Stimulated activated CD4-positive, alpha-beta T cell treated with anti-CD3 and anti-CD28 coated beads, Interleukin-1b, Interleukin-23, amount 100 ng/mL, for 24 hours (primary cell): ENCODE measurements around the gene NCOA1.
"Not testable (repeated sequence)": the region's sequence is repeated elsewhere in the genome, so short reads cannot be mapped to it uniquely, and the experiment has no call there.

Source experiments
- DNase-seq, 4 experiments: peaks; one replicate each; pipeline ENCODE4 v3.0.0-alpha.2; 2020; ENCODE audit warnings: low read depth in 4 of 4, low spot score in 1 of 4

NCOA1 gene

DNA sequence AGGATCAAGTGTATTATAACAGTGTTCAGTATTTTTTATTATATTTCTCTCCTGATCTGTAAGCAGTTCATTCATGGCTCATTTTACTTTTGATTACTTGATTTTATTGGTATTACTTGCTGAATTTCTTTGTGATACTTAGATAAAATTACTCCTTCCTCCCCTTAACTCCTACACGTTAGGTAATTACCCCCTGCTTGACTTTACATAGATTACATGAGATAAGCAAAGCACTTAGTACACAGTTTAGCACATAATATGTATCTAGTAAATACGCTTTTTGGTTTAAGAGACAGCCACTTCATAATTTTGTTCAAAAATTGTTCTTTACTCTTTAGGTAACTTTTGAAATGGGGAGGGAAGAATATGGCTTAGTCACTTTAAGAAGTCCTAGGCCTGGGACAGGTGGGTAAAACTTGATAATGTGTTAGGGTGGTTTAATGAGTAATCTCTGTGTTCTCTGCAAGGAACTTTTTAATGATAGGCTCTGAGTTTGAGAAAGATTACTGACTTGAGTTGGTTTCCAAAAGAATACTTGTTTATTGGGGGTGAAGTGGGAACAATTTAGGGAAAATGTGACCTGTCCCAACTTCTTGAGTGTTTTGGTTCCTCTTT lies 80.9 kb downstream of the NCOA1 start:
- DNase-seq, result no peak

DNA sequence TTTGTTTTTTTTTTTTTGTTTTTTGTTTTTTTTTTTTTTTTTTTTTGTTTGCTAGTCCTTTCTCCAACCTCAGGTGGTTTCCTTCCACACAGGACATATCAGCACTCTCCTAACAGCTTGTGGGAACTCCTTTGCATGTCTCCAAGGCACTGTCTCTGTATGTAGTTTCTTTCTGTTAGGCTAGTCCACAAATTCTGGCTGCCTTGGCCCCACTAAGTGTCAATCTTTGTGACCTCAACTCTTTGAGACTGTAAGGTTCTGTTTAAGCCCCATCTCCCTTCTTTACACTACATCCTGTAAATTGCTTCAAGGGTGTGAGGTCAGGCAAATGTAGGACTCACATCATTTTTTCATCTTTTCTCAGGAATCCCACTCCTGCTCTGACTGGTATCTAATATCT lies 85.1 kb downstream of the NCOA1 start:
- no peak for DNase-seq

DNA sequence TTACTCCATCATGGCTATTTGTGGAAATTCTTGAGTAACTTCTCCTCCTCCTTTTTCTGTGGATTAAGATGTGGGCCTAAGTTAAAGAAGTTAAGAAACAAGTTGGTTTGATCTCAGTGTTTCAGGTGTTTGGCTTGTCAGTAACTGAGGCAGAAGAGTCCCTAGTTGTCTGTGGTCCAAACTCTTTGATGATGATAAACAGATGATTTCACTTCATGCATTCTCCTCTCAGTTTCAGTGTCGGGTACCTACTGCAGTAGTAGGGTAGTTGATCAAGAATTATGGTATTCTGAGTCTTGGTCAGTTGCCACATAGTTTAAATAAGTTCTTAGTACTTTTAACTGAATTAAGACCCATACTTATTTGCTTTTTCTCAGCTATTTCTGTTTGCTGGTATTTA lies 85.6 kb downstream of the NCOA1 start:
- no peak for DNase-seq

DNA sequence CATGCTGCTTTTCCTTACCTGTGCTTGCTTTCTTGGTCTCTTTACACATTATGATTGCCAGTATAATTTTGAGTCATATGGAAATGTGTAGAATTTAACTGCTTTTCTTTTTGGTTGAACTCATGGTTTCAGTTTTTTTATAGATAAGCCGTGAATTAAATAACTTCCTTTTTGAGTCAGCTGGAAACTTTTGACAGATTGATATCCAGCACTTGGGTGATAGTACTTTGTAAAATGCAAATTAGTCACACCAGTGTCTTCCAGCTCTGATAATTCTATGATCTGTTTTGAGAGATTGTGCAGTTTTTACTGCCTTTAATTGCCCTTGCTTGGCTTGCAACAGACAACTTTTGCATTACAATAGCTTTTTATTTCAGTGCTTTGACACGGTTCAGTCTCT lies 86.4 kb downstream of the NCOA1 start:
- DNase-seq, result no peak

DNA sequence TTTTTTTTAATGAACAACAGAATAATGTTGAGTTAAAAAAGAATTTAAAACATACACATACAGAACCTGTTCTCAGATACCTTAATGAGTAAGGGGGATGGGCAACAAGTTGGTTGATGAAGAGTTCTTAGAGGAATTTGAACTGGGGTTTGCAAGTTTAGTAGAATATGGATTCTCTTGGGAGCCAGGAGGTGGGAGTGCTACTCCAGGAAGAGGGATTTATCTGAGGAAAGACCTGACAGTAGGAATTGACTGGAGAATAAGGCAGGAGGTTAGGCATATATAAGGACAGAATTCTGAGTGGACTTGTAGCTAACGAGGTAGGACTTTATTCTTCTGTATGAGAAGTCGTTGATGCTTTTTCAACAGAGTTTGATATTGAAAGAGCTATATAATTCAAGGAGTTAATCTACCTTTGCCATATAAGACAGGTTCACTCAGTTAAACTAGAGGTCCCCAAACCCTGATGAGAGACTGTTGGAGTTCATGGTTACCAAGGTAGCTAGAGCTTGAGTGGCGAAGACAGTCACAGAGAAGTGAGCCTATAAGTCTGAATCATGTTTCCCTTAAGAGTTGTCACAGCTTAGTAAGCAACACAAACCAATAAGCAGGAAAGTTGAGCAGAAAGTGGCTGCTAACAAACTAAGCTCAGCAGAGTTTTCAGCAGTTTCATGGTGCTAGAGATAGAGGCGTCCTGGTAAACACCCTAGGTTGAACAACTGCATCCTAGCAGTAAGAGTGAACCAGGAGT lies 88.2 kb downstream of the NCOA1 start:
- no peak for DNase-seq

DNA sequence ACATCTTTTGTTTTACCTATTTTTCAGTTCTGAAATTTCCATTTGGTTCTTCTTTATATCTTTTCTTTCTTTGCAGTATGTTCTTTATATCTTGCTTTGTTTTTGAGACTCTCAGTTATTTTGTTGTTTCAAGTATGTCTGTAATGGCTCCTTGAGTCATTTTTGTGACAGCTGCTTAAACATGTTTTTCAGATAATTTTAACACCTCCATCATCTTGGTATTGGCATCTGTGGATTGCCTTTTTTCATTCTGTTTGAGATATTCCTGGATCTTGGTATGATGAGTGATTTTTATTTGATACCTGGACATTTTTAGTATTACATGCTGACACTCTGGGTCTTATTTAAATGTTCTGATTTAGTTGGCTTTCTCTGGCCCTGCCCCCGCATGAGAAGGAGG lies 89.5 kb downstream of the NCOA1 start:
- DNase-seq, result no peak

DNA sequence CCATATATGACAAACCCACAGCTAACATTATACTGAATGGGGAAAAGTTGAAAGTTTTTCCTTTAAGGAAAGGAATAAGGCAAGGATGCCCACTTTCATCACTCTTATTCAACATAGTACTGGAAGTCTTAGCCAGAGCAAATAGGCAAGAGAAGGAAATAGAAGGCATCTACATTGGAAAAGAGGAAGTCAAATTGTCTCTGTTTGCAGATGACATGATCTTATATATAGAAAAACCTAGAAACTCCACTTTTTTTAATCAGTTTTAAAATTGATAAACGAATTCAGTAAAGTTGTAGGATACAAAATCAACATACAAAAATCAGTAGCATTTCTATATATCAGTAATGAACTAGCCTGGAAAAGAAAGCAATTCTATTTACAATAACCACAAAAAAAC lies 90.9 kb downstream of the NCOA1 start:
- not testable (repeated sequence) for DNase-seq

DNA sequence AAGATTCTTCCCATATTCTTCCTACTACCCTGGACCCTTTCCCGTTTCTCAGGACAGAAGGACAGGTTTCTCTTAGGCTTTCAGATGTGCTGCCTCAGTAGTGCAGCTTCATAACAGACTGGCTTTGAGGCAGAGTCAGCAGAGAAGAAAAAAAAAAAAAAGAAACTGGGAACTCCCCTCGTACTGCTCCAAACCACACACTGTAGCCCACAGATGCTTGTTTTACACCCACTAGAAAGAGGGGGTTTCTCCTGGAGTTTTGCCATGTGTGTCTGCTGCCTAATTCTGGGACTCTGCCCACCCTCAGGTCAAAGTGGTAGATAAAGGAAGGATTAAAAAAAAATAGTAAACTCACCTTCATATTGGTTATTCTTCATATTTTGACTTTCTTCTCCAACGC lies 95.9 kb downstream of the NCOA1 start:
- DNase-seq, result peak in 2 of 4 experiments; percentile 6 to 15

DNA sequence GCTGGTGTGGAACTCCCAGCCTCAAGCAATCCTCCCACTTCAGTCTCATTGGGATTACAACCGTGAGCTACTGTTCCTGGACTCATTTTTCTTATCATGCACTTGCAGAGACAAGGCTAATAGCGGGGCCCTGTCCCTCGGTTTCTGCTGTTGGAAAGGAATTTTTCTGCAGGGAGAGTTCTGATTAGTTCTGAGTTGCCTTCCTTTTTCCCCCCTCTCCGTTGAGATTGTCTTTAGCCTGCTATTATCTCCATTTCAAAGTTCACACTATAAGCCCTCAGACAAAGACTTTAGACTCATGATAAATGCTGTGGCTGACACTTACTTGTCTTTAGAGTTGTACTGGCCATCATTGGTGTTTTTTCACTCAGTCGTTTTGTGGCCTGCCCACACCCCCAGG lies 97.2 kb downstream of the NCOA1 start:
- no peak for DNase-seq

DNA sequence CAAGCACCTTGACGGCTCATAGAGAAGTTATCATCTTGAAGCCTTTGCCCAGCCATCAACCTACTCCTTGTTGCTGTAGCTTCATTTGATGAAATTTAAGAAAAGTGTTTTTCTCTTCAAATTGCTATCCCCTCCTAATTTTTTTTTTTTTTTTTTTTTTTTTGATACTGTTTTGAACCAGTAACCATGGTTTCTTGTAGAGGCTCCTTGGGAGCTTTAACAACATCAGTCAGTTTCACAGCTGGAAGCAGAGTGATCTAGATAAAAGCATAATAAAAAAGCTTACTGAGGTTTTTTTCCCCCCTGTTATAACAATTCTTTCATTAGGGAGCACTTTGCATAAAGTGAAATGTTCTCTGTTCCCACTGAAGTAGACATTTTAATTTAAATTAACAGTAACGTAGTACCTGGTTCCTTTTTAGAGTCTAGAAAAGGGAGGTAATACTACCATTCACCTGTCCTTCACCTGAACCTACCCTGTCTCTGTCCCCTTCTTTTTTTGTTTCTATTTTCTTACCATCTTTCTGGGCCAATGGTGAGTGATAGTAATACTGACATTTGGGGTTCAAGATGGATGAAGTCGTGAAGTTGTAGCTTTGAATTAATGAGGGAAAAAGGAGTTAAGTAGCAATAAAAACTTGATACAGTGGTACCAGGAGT lies 101.5 kb downstream of the NCOA1 start:
- DNase-seq, result no peak

DNA sequence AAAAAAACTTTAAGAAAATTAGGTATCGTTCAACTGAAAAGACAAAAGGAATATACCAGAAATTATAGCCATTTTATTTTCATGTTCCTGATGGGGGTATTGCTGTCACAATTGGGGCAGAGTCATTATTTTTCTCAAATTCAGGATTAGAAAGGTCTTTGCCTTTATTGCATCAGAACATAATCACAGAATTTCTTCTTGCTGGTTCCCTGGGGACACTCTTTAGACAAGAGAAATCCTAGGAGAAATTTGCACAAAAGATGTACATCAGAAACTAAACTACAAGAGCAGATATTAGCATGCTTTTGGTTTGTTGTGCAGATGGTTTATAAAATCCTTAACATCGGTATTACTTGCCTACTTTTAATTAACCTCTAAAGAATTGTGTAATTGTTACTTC lies 103.2 kb downstream of the NCOA1 start:
- DNase-seq, result no peak

DNA sequence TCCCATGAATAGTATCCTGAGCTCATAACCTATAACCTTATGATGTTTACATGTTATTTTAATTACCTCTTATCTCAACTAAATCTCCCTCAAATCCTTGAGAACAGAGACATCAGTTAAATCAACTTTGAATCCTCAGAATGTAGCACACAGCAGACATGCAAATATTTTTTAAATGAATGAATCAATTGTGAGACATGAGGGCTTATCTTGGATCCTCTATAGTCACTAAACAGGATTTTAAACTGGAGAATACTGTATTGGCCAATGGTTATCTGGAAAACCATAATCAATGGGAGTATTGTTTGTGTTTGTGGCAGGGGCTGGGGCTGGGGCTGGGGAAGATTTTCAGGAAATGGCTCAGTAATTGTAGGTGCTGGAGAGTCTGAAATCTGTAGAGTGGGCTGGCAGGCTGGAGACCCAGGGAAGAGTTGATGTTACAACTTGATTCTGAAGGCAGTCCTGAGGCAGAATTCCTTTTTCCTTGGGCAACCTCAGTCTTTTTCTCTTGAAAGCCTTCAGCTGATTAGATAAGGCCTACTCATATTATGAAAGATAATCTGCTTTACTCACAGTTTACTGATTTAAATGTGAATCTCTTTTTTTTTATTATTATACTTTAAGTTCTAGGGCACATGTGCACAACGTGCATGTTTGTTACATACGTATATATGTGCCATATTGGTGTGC lies 106.3 kb downstream of the NCOA1 start:
- no peak for DNase-seq

DNA sequence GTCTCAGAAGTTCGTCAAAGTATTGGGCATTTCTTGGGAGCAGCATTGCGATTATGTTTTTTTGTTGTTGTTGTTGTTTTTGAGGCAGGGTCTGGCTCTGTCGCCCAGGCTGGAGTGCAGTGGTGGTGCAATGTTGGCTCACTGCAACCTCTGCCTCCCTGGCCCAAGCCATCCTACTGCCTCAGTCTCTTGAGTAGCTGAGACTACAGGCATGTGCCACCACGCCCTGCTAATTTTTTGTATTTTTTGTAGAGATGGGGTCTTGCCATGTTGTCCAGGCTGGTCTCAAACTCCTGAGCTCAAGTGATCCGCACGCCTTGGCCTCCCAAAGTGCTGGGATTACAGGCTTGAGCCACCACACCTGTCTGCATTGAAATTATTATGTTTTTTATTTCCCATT lies 109.1 kb downstream of the NCOA1 start:
- DNase-seq, result not testable (repeated sequence)

DNA sequence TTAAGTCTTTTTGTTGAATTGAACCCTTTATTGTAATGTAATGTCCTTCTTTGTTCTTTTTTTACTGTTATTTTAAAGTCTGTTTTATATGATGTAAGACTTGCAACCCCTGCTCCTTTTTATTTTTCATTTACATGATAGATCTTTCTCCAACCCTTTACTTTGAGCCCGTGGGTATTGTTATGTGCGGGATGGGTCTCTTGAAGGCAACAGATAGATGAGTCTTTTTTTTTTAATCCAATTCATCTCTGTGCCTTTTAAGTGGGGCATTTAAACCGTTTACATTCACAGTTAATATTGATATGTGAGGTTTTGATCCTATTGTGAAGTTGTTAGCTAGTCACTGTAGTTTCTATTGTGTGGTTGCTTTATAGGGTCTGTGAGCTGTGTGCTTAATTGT lies 120.6 kb downstream of the NCOA1 start:
- DNase-seq, result no peak

DNA sequence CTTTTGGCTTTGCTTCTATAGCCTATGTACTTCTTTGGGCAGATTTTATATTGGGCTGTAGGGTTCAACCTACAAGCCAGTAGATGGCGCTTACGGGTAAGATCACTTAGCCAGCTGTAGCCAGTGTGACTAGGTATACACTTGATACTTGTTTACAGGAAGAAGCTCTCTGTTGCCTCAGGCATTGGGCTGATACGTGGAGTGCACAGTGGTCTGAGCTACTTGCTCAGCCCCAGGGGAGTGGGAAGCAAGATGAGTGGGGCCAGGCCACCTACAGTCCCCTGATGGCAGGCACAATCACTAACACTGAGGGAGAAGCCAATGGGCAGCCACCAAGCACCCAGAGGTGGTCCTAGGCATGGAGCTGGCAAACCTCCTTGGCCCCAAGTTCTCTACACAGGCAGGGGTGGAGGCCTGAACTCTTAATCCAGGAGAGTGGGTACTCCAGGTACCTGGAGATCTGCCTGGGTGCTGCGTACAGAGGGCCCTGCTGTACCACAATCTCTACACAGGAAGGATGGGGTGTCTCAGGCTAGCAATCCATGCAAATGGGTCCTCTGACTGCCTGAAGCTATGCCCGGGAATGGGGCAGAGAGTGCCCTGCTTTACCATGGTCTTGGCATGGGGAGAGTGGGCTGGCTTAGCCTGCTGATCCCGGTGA lies 122.2 kb downstream of the NCOA1 start:
- DNase-seq, result no peak

DNA sequence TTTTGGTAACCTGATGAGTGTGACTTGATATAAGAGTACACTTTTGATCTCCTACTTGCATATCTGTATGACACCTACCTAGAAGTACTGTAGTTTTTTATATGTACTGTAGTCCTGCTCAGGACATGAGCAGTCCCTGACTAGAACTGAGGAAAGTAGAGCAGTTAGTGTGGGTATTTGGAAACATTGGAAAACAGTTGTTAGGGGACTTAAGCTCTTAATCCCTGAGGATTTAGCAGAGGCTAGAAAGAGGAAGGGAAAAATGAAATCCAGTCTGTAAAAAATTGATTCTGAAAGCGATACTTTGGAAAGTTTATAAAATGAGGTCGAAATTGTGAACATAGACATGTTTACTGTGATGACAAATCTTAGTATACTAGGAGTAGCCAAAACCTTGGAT lies 125.6 kb downstream of the NCOA1 start:
- DNase-seq, result no peak

DNA sequence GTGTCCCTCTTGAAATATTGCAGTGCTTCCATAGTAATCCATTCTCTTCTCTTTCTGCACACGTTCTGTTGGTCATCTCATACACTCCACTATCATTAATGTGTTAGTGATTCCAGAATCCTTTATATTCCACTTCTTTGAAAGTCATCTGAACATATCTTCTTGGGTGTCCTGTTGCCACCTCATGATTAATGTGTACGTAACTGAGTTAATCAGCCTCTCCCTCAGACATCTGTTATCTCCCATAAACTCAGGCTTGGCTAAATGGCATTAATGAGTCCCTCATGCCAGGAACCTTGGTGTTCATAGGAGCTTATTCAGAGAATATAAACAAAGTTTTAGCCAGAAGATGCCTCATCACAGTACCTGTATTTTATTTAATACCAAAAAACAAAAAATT lies 126.4 kb downstream of the NCOA1 start:
- DNase-seq, result no peak

DNA sequence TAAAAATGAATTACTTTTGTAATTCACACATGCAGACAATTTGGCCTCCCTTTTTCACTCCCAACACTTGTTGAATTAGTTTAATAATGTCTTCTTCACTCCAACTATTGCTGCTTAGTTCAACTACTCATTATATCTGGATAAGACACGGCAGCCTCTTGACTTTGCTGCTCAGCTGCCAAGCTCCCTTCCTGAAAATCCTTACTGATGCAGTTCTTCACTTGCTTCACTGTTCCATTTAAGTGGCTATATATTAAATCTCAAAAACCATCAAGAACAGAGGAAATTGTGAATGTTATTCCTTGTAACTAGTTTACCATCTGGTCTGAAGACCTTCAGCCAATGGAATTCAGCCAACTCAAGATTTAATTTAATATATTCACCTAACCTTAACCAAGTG lies 127.1 kb downstream of the NCOA1 start:
- no peak for DNase-seq

DNA sequence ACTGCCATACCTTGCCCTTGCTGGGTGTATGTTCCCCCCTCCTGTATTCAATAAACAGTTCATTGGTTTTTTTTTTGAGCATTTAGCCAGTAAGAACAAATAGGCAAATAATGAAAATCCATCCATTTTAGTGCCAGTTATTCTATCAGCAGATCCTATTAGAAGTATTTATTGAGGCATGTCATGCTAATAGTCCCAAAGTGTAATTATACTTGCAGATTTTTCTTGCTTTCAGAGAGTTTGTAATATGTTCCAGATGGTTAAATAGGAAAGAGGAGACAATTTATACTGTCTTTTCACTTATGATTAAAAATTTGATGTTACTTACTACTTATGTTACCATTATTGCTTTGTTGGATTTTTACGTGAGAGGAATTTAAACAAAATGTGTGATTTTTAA lies 127.6 kb downstream of the NCOA1 start:
- DNase-seq, result no peak

DNA sequence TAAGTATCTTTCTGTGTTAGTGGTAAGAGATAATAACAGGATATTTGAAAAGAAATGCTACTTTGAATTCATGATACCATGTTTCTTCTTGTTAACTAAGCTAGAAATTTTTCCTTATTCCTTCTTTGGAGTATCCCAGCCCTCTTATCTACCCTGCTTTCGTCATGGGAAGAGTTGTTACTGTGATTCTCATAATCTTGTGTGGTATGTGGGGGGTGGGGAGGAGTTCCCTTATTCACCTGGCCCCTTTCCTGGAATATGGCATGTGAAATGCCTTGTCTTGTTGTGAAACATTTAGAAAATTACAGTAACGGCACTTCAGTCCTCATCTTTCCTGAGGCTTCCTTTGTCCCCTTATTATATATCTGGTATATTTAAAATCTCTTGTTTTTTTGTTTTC lies 129.9 kb downstream of the NCOA1 start:
- DNase-seq, result no peak

DNA sequence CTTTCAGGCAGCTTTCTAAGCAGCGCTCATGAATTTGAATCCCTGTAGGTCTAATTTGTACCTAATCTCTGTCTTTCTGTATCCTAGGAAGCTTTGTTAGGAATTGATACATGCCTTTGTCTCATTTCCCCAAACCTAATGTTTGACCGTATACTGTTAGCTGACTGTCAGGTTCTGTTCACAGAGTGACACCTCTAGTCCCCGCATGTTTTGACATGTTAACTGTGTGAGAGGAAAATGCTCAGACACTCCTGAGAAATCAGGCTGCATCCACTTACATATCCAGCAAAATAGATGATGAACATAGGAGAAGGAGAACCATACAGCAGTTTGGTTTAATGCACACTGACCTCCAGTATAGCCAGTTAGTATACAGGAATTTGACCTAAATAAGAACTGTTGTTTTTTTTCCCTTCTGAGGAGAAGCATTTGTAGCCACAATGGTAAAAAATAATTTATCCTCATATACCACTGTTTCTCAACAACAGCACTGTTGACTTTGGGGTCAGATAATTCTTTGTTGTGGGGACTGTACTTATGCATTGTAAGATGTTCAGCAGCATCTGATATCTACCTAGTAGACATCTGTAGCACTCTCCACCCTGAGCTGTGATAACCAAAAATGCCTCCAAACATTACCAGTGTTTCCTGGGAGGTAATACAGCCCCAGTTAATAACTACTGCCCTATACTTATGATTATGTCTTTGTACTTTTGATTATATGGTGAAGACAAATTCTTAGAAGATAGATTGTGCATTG lies 130.9 kb downstream of the NCOA1 start:
- DNase-seq, result no peak
